ENCODE results near the gene SBNO2.

Gene SBNO2

DNA sequence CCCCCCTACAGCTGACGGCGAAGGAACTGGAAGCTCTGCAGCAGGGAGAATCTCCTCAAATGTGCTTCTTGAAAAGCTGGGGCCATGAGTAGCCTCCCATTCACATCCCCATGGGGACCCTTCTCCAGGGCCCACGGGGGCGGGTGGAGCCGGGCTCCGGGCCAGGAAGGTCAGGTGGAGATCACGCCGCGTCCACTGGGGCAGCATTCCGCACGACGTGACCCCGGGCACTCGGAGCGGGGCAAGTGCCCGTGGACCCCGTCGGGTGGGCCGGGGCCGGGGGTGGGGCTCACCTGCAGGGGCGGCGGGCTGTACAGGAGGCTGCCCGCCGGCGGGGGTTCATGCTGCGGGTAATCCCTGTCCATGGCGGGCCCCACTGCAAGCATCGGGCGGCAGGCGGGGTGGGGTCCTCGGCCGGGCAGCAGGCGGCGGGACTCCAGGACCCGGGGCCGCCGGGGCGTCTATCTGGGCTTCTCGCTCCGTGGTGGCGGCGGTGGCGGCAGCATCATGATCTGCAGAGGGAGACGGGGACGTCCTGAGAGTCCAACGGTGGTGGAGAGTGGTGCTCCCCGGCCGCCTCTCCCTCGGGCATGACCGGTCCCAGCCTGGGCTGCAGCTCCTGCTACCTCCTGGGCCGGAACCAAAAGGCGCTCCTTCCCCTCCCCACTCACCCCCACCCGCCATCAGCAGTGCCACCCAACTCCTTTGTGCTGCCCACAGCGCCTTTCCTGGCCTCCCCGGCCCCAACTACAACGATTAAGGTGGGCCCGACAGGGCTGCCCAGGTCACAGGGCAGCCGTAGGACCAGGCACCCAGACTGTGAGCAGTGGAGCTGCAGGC lies 20.0 kb downstream of the SBNO2 start:
- DNase-seq (ENCODE audit: low read depth) = no peak

DNA sequence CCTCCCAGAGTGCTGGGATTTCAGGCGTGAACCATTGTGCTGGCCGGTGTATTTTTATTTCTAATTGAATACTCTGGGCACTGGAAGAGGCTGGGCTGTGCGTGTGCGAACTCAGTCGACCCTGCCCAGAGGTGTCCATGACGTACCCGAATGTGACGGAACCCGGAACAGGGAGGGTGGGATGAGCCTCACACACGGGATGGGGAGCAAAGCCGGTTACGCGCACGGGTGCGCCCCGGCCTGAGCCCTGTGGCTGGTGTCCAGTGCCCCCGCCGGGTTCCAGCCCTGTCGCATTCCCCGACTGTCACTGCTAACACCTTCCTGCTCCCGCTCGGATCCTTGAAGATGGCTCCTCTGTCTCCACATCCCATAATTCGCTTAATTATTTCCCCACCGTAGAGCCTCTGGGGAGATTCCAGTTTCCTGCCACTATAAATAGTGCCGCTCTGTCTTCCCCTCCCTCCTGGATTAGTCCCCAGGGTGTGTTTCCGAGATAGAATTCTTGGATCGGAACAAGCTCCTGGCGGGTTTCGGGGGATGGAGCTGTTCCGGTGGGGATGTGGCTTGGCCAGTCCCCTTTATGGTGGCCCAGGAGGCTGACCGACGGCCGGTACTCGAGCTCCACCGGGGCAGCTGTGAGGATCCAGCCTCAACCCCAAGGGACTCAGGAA lies 22.0 kb downstream of the SBNO2 start:
- no peak for DNase-seq (ENCODE audit: low read depth)

DNA sequence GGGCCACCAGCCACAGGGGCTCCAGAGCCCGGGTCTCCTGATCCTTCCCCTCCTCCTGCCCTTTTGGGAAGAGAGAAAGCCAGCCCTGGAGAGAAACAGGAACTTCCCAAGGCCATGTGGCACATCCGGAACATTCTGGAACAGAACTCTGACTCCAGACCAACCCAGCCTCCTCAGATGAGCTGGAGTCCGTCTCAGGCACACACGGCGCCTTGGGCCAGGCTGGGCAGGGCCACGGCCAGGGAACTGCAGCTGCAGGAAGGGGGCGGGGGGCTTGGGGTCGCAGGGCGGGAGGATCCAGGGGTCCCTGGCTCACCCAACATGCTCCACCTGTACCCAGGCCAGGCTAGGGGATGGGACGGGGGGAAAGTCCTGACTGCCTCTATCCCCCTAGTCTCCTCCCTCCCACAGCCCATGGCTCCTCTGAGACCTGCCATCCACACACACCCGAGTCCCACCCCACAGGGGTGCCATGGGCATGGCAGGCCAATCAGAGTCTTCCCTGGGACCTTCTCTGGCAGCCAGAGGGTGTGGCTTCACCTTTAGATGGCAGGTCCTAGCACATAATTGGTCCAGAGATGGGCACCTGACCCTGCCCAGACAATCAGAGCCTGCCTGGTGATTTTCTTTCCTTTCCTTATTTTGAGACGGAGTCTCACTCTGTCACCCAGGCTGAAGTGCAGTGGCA lies 22.9 kb downstream of the SBNO2 start:
- DNase-seq (ENCODE audit: low read depth) = no peak

DNA sequence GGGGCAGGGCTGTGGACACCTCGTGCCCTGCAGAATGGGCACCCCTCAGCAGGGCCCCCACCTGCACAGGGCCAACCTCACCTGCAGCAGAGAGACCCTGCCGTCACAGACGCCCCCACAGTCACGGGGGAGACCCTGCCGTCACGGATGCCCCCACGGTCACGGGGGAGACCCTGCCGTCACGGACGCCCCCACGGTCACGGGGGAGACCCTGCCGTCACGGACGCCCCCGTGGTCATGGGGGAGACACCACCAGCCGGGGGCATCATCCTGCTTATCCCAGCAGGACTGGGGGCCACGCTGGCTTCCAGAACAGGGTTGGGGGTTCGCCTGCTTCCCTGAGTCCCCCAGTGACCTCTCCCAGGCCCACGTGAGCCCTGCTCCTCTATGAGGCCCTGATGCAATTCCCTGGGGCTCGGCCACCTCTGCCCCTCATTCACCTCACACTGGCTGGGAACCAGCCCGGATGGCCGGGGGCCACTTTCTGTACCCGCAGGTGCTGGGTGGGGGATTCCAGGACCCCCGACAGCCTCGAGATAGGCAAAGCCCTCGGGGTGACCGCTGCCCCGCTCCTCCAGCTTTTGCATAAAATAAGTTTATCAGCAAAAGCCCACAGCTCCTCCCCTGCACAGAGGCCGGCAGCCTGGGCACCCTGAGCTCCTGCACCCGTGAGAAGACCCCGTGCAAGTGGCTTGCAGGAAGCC lies 23.6 kb downstream of the SBNO2 start:
- no peak for DNase-seq (ENCODE audit: low read depth)

DNA sequence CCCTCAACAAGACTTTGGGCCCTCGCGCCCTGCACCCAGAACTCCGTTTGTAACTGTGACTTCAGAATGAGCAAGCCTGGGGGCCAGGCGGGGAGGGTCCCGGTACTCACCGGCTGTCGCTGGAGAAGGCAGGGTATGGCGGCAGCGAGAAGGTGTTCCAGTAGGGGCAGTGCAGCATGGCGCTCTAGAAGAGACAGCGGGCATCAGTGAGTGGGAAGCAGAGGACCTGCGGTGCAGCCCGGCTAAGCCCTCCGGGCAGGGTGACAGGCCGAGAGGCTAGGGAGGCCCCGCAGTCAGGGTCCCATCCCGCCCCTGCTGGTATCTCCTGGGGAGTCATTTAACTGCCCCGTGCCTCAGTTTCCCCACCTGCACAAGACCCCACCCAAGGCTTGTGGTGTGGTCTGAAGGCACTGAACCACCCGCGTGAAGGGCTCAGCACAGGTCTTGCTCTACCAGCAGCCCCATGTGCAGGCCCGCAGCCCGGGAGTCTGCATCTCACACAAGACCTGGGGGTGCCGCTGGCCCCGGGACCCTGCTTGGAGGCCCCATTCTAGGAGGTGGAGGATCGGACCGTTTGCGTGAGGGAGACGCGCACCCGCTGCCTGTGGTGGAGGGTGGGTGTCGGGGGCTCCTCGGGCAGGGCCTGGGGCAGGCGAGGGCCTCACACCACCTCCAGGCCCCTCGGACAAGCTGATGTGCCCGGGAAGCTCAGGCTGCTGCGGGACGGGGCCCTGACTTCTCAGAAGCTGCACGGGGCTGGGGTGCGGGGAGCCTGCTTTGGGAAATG lies 24.6 kb downstream of the SBNO2 start:
- no peak for DNase-seq (ENCODE audit: low read depth)

DNA sequence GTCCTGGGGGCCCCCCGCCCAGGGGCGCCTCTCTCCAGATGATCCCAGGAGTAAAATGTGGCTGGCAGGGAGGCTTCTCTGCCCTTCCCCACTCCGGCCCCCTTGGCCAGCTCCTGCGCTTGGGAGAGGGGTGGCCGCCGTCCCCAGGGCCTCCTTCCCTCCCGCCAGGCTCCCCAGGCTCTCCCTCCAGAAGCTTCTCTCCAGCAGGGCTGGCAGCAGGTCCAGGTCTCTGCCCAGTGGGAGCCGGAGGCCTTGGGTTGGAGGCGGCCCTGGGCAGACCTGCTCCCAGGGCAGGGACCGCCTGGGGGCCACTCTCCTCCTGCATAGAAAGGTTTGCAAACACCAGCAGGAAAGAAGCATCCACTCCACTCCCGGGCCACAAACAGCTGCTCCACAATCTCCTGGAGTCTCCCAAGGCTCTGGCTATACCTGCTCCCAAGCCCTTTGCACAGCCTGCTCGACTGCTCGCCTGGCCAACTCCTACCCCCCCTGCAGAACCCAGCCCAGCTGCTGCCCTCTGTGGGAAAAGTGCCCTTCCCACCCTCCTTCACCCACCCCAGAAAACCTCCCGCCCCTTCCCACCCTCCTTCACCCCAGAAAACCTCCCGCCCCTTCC lies 26.0 kb downstream of the SBNO2 start:
- no peak for DNase-seq (ENCODE audit: low read depth)

DNA sequence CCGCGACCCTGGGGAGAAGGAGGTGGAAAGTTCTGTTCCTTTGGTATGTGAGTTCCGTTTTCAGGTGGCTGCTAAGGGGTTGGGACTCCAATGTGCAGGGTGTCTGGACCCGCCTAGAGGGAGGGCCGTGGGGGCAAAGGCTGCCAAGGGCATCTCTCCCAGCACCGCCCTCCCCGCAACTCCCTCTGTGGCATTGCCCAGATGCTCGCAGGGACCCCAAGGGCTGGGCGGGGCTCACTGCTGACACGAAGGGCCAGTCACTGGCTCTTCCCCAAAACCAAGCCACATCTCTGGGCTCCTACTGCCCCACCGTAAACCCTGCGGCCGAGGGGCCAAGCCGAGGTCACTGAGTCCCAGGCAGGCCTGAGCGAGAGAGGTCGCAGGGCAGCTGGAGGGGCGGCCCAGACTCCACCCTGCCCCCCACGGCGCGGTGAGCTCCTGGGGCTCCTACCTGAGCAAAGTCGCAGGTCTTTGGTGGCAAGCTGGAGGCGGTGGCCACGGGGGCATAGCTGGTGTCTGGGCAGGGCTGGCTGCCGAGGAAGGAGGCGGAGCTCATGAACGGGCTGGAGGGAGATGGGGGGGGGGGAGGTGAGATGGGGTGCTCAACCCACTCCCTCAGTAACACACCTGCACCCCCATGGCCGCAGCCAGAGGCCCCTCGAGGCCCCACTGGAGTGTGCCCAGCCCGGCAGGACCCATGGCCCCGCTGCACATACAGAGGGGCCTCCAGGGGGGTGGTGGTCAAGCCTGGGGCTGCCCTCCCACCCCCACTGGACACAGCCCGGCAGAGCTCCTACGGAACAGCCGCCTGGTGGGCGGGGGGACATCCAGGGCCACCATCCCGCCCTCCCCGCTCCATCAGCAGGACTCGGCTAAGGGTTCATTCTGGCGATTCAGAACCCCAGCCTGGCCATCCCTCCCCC lies 26.9 kb downstream of the SBNO2 start:
- no peak for DNase-seq (ENCODE audit: low read depth)

DNA sequence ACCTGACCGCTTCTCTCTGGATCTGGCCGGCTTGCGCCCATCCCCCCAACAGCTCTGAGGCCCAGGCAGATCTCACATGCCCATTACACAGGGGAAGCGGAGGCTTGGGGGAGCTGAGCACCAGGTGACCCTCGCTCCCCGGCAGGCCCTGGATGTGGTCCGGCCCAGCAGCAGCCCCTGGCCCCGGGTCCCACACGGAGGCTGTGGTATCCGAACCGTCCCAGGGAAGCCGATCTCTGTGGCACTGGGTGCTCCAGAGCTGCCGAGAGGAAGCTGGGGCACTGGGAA lies 27.7 kb downstream of the SBNO2 start:
- DNase-seq (ENCODE audit: low read depth) = no peak

DNA sequence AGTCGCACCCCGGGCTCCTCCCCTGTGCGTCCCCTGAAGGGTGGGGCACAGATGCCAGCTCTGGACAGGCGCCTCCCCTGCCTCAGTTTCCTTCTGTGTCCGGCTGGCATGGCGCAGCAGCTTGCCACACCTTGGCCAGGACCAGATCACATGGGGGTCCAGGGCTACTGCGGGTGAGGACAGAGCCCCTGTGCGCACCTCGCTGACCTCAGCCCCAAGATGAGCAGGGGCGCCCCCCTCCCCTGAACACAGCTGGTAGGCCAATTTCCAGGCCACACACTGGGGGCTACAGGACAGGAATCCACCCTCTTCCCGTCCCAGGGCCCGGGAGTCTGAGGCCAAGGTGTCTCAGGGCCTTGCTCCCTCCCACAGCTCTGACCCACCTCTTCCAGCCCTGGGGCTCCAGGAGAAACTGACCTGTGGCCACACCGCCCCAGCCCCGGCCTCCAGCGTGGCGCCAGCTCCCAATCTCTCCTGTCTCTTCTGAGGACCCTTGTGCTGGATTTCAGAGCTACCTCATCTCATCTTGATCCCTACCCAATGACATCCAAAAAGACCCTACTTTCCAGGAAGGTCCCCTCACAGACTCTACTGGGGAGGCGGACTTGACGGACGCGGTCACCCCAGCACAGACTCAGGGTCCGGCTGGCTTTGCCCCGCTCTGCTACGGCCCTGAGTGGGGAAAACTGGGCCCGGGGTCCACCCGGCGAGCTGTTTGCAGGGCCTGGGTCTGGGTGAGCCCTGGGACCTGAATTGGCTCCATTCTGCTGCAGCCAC lies 28.2 kb downstream of the SBNO2 start:
- DNase-seq (ENCODE audit: low read depth) = no peak

DNA sequence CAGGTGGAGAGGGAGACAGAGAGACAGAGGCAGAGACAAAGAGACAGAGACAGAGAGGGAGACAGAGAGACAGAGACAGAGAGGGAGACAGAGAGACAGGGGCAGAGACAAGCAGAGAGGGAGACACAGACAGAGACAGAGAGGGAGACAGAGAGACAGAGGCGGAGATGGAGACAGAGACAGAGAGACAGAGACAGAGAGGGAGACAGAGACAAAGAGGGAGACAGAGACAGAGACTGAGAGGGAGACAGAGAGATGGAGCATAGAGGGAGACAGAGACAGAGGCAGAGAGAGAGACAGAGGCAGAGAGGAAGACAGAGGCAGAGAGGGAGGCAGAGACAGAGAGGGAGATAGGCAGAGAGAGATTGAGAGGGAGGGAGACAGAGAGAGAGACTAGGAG lies 29.3 kb downstream of the SBNO2 start:
- no peak for DNase-seq (ENCODE audit: low read depth)

DNA sequence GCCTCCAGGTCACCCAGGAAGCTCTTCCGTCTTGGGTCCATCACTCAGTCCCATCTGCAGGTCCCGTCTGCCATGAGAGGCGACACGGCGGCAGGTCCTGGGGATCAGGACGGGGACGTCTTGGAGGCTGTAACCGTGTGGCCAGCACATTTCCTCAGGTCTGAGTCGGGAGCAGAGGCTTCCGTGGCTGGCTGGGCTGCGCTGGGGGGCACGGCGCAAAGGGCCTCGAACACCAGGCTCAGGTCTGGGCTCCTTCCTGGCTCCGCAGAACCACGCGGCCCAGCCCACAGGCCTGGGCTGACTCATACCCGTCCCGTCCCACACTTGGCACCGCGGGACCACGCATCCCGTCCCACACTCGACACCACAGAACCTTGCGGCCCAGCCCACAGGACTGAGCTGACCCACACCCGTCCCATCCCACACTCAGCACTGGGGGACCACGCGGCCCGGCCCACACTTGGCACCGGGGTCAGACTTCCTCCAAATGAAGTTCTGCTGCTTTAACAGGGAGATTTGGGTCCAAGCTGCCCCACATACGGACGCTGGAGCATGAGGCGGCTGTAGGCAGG lies 30.2 kb downstream of the SBNO2 start:
- no peak for DNase-seq (ENCODE audit: low read depth)

DNA sequence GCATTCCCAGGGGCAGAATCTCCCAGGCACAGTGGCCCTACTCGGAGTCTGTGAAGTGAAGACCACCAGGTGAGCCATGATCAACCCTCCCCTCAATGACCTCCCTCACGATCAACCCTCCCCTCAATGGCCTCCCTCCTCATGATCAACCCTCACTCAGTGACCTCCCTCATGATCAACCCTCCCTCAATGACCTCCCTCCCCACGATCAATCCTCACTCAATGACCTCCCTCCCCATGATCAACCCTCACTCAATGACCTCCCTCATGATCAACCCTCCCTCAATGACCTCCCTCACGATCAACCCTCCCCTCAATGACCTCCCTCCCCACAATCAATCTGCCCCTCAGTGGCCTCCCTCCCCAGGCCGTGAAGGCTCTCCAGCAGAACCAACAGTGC lies 32.1 kb downstream of the SBNO2 start:
- no peak for DNase-seq (ENCODE audit: low read depth)

DNA sequence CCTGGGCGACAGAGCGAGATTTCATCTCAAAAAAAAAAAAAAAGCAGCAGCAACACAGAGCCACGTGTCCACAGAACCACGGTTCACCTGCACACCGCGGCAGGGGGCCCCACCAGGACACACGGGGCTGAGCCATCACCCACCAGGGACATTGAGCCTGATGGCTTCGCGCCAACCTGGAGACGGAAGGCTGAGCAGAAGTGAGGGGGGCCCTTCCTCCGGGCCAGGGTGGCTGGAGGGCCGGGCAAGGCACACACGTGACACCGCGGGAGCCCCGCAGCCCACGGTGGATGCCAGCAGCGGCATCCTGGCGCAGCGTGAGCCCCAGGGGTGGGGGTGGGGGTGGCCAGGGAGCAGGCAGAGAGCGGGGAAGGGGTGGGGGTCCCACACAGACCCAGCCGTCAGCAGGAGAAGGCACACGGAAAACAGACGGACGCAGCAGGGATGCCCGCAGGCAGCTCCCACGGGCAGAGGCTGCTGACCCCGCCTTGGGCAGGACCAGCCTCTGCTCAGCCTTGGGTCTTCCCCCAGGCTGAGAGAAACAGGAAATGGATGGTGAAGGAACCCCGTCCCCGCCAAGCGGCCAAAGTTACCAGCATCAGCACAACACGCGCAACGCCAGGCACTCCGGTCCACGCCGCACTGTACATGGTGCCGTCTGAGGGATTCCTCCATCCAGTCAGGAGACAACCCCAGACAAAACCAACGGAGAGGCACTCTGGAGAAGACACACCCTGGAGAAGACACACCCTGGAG lies 33.6 kb downstream of the SBNO2 start:
- no peak for DNase-seq (ENCODE audit: low read depth)

DNA sequence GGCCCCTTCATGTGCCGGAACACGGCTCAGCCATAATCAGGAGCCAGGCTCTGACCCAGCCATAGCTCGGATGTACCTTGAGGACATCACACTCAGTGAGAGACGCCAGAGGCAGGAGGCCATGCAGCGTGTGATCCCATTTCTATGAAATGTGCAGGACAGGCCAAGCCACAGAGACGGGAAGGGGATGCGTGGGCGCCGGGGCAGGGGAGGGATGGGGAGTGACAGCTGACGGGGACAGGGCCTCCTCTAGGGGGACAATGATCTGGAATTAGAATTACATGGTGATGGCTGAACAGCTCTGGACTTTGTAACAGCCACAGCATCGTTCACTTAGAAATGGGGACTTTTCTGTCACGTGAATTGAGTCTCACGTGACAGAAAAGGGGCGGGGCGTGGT lies 34.9 kb downstream of the SBNO2 start:
- no peak for DNase-seq (ENCODE audit: low read depth)

DNA sequence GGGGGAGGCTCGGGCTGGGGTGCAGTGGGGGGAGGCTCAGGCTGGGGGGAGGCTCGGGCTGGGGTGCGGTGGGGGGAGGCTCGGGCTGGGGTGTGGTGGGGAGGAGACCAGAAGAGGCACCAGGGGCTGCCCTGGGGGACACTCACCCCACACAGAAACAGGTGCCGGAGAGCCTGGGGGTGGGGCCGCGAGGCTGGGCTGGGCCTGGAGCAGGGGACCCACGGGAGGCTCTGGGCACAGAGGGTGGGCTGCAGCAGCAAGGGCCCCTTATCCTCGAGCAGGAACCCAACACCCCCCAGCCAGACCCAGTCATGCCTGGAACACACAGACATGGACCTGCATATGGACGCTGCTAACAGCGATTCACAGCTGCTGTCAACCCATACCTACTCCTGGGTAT lies 35.9 kb downstream of the SBNO2 start:
- DNase-seq (ENCODE audit: low read depth) = no peak

DNA sequence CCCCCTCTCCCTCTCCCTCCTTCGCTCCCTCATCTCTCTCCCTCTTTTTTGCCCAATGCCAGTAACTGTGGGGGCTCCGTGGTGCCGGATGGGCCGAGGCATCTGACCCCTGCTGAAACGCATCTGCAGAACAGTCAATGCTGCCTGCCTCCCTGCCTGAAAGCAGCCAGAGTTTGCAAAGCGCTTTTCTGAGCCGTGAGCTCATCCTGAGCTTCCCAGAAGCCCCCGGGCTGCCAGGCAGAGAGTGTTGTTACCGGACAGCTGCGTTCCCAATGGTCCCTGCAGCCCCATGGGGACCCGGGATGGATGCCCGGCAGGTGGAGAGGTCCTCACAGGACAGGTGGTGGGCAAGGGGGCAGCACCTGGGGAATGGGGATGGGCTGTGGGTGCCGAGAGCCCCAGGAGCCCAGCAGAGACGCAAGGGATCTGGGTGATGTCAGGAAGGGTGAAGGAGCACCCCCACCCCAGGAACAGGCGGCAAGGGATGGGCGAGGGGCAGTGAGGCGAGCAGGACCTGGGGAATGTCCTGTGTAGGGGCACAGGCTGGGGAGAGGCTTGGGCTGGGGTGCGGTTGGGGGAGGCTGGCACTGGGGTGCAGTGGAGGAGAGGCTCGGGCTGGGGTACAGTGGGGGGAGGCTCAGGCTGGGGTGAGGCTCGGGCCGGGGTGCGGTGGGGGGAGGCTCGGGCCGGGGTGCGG lies 37.3 kb downstream of the SBNO2 start:
- no peak for DNase-seq (ENCODE audit: low read depth)

DNA sequence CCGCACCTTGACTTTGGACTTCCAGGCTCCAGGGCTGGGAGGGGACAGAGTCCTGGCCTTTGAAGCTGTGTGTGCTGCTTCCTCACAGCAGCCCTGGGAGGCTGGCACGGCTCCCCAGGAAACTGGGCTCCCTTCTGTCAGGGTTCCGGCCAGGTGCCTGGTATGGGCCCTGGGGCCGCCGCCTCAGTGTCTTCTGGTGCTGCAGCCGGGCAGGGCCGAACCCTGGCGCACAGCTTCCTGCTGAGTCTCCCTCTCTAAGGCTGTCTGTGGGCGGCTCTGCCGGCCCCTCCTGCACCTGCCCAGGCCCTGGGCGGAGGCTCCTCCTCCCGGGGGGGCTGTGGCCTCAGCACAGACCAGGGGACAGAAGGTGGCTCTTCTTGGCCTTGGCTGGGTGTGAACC lies 37.9 kb downstream of the SBNO2 start:
- no peak for DNase-seq (ENCODE audit: low read depth)

DNA sequence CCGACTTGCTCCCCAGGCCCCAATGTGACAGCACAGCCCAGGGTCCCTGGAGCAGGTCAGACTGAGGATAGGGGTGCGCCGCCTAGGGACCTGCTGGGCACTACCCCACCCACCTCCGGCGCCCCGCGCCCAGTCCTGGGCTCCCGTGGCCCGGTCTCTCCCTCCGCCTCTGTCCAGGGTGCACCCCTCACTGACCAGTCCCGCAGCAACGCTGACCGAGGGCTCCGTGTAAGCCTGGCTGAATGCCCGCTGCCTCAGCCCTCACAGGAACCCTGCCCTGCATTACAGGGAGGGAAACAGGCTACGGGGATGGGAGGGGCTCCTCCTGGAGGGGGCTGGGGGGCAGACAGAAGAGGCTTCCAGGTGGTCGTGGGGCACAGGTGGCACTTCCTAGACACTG lies 38.6 kb downstream of the SBNO2 start:
- no peak for DNase-seq (ENCODE audit: low read depth)

Measured in CMK (cell line).